PC-3 (cell line): ENCODE data around the gene OR51S1.
"Not testable (repeated sequence)": the region's sequence is repeated elsewhere in the genome, so short reads cannot be mapped to it uniquely, and the experiment has no call there.

Source experiments
- EZH2 ChIP-seq: fragments of 300-600 bp; sonication (generic); IDR thresholded peaks from one replicate; pipeline ENCODE4 v1.6.1; 2017; ENCODE audit warnings: antibody characterized with exemption, mild to moderate bottlenecking, low read length; ENCODE audit not compliant: unreplicated experiment
- EZH2phosphoT487 ChIP-seq: fragments of 300-600 bp; sonication (generic); IDR thresholded peaks from 2 replicates; pipeline ENCODE4 v1.6.1; 2018; ENCODE audit warnings: mild to moderate bottlenecking, antibody characterized with exemption, low read length, borderline replicate concordance

GRCh38 chr11:4854286-4854685, 5.3 kb upstream of the OR51S1 start:
- not testable (repeated sequence) for TF ChIP-seq EZH2, EZH2phosphoT487
